B cell (primary cell): ENCODE results near the gene CDT1. TPM values are rescaled to one million over a fixed set of nuclear protein-coding genes. Genes with fewer than 3 reads are reported as not detected.

Experiments used
- ATAC-seq: fragments of 200-7000 bp; cut with Tn5 transposase; one replicate; pipeline ENCODE4 v1.10.0; 2021; ENCODE audit warnings: low read depth, mild to moderate bottlenecking, moderate number of reproducible peaks, moderate library complexity
- CTCF ChIA-PET: fragments of 350-600 bp; sonication (Branson Sonifier 250); formaldehyde crosslinking; loops from one replicate; lab custom pipeline; 2021; ENCODE audit warnings: antibody characterized with exemption, inconsistent platforms; lab: Charles Lee
- POLR2A ChIA-PET: fragments of 350-600 bp; sonication (Branson Sonifier 250); formaldehyde crosslinking; loops from one replicate; lab custom pipeline; 2021; ENCODE audit warnings: antibody characterized with exemption; lab: Charles Lee
- DNase-seq: peaks from one replicate; pipeline ENCODE4 v3.0.0; 2013
- H2AFZ ChIP-seq: 2 replicates; pipeline ENCODE4 v1.6.1; 2012; ENCODE audit warnings: mild to moderate bottlenecking, low read depth, low read length; ENCODE audit not compliant: insufficient read depth, poor library complexity, severe bottlenecking
- H3K27ac ChIP-seq, 2 donors: 1 replicate in 1 of 2; 2 replicates in 1 of 2; pipeline ENCODE4 v1.5.1; 2012 to 2013; ENCODE audit warnings: low read length in 2 of 2, mild to moderate bottlenecking in 2 of 2, moderate library complexity in 1 of 2
- H3K27me3 ChIP-seq, 4 experiments: fragments of 200-600 bp in 1 of 4; sonication (generic) in 1 of 4; replicated peaks in 1 of 4; 1 replicate in 2 of 4; 2 replicates in 2 of 4; pipeline versions ENCODE4 v1.6.1 to v1.7.0; 2013 to 2016; ENCODE audit warnings: low read length in 3 of 4, mild to moderate bottlenecking in 2 of 4, mixed read lengths in 1 of 4, moderate library complexity in 1 of 4; ENCODE audit not compliant: insufficient read depth in 4 of 4, control insufficient read depth in 3 of 4; ENCODE audit errors: control extremely low read depth in 1 of 4
- H3K36me3 ChIP-seq, 2 experiments: replicated peaks in 1 of 2; 1 replicate in 1 of 2; 2 replicates in 1 of 2; pipeline versions ENCODE4 v1.6.1 to v1.7.1; 2013; ENCODE audit warnings: low read length in 1 of 2; ENCODE audit not compliant: insufficient read depth in 2 of 2, control insufficient read depth in 1 of 2; ENCODE audit errors: control extremely low read depth in 1 of 2, extremely low read depth in 1 of 2
- H3K4me1 ChIP-seq, 2 donors: fragments of 200-600 bp in 1 of 2; sonication (generic) in 1 of 2; 1 replicate in 1 of 2; 2 replicates in 1 of 2; pipeline versions ENCODE4 v1.5.1 to v1.6.1; 2013 to 2017; ENCODE audit warnings: low read length in 2 of 2; ENCODE audit not compliant: control insufficient read depth in 2 of 2, insufficient read depth in 2 of 2
- H3K4me2 ChIP-seq: replicated peaks from 2 replicates; pipeline ENCODE3; 2012; ENCODE audit warnings: mild to moderate bottlenecking, low read depth, low read length; ENCODE audit not compliant: poor library complexity, severe bottlenecking
- H3K4me3 ChIP-seq, 5 experiments: fragments of 200-600 bp in 1 of 5; sonication (generic) in 1 of 5; 1 replicate in 3 of 5; 2 replicates in 2 of 5; pipeline versions ENCODE4 v1.5.1 to v1.7.0; 2011 to 2016; ENCODE audit warnings: low read length in 4 of 5, mild to moderate bottlenecking in 4 of 5, low read depth in 2 of 5, control low read depth in 1 of 5, moderate library complexity in 1 of 5; ENCODE audit not compliant: insufficient read depth in 1 of 5; ENCODE audit errors: control extremely low read depth in 1 of 5, extremely low read depth in 1 of 5
- H3K79me2 ChIP-seq: fragments of 200-600 bp; sonication (generic); one replicate; pipeline ENCODE4 v1.6.0; 2016; ENCODE audit warnings: low read length; ENCODE audit not compliant: control insufficient read depth, insufficient read depth
- H3K9ac ChIP-seq: fragments of 200-600 bp; sonication (generic); 2 replicates; pipeline ENCODE4 v1.6.1; 2017; ENCODE audit warnings: mild to moderate bottlenecking, low read length, moderate library complexity
- H3K9me3 ChIP-seq, 3 donors: one replicate each; pipeline versions ENCODE4 v1.6.1 to v1.7.1; 2013; ENCODE audit warnings: low read length in 2 of 3; ENCODE audit not compliant: control insufficient read depth in 2 of 3, insufficient read depth in 1 of 3; ENCODE audit errors: control extremely low read depth in 1 of 3
- H4K20me1 ChIP-seq: 2 replicates; pipeline ENCODE4 v1.6.0; 2012; ENCODE audit warnings: mild to moderate bottlenecking, low read length; ENCODE audit not compliant: insufficient read depth, control insufficient read depth, poor library complexity, severe bottlenecking
- H3K27ac Mint-ChIP-seq: one replicate; pipeline ENCODE4 v1.8.0; 2021; ENCODE audit warnings: mixed read lengths
- H3K27me3 Mint-ChIP-seq: one replicate; pipeline ENCODE4 v1.8.0; 2021; ENCODE audit warnings: mixed read lengths
- H3K4me1 Mint-ChIP-seq: one replicate; pipeline ENCODE4 v1.8.0; 2021; ENCODE audit warnings: mixed read lengths
- H3K4me3 Mint-ChIP-seq: one replicate; pipeline ENCODE4 v1.8.0; 2021; ENCODE audit warnings: mixed read lengths
- H3K9me3 Mint-ChIP-seq: one replicate; pipeline ENCODE4 v1.8.0; 2022; ENCODE audit warnings: mixed read lengths; ENCODE audit not compliant: insufficient read depth
- EZH2 ChIP-seq: IDR thresholded peaks from 2 replicates; pipeline ENCODE4 v1.6.1; 2012; ENCODE audit warnings: borderline replicate concordance, low read depth, mild to moderate bottlenecking, moderate library complexity, low read length; ENCODE audit not compliant: insufficient read depth, poor library complexity, severe bottlenecking
- WGBS: methylation state at CpG from one replicate; pipeline ENCODE4 v1.1.5; 2013; ENCODE audit warnings: missing lambda C conversion rate; ENCODE audit not compliant: insufficient coverage; 5-methylcytosine and 5-hydroxymethylcytosine counted together
- intact Hi-C: fragments of 100-400 bp; cut with micrococcal nuclease; formaldehyde crosslinking; loops from one replicate; pipeline ENCODE4 v1.10.0; 2022
- polyA plus RNA-seq: library from polyadenylated mRNA; depleted of rRNA; stranded (reverse); fragments of >200 nt; gene quantifications from 2 replicates; pipeline ENCODE4 v1.2.3, GENCODE V29; 2012
- total RNA-seq, 2 donors: library from RNA; stranded (reverse); fragments of 120-200 nt in 1 of 2; gene quantifications; 1 replicate in 1 of 2; 2 replicates in 1 of 2; pipeline versions ENCODE4 v1.2.3 to v1.2.4, GENCODE V29; 2013 to 2022
- TF ChIP-seq, protein P1 (sequence below): fragments of 200-600 bp; IDR thresholded peaks from one replicate; pipeline ENCODE4 v1.8.0; 2022; ENCODE audit warnings: antibody characterized with exemption, mild to moderate bottlenecking

Gene CDT1
- total and polyA plus RNA-seq, 2 donors (not counting 1 experiment from before 2014, with no cell fraction given), result 0.27 to 0.36 TPM

DNA sequence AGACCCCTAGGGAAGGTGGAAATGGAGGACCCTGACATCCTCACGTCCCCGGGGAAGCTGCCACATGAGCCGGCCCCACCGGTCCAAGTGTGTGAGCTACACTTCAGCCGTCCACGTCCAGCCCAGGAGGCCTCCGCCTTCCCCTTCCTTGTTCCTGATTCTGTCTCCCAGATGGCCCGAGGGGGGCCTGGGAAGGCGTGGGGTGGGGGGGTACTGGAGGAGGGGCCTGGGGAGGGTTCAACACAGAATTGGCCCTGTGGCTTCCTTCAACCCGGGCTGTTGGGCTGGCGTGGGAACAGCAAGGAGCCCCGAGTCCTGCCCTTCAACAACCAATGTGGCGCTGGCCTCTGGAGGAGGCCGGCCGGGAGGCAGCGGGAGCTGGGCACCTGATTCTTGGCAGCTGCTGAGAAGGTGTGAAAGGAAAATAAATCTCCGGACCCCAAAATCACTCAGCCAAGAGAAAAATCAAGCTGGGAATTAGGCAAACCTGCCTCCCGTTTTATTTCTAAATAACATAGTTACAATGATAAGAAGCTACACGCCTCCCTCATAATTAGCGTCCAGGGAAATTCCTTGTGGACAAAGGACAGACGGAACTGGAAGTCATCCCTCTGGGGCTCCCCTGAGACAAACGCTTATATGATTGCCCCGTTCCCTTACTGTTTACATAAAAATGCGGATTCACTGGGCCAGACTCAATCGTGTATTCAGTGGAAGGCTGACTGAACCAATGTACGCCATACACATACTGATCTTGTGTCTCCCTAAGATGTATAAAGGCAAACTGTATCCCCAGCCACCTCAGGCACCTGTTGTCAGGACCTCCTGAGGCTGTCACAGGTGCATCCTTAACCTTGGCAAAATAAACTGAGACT is 9.9 kb downstream of the CDT1 start:
- Histone ChIP-seq H3K4me1 (peaks cover 11 to 27% of the 10 kb centered on the region in 2 donors), H4K20me1 (peaks cover 24% of the 10 kb centered on the region), H3K27me3 (no peaks in the 10 kb centered on the region), H3K4me3 (no peak overlapping the region), H2AFZ (no peak overlapping the region), H3K4me2 (no peak overlapping the region), H3K9ac (no peak overlapping the region), H3K27ac (no peak overlapping the region), H3K79me2 (peaks cover 15% of the 10 kb centered on the region), H3K36me3 (peaks cover 0 to 16% of the 10 kb centered on the region in 2 experiments), H3K9me3 (no peaks in the 10 kb centered on the region)
- Mint-ChIP-seq H3K4me3 (peak overlapping the region; percentile 46), H3K27ac (no peak overlapping the region), H3K9me3 (no peaks in the 10 kb centered on the region), H3K4me1 (peaks cover 19% of the 10 kb centered on the region), H3K27me3 (no peaks in the 10 kb centered on the region)
- CTCF ChIA-PET, result interaction anchor here (1.4 to 3.9 kb wide), 6 partner anchors 32 to 475 kb away, joined by 3 to 21 read pairs (median 6); partner anchors contain the start of genes GALNS and TRAPPC2L
- 91% methylated on average over 9 of the region's 26 CpGs for WGBS
- POLR2A ChIA-PET, result interaction anchor here (0.7 to 2.3 kb wide), 4 partner anchors 10 to 1050 kb away, joined by 3 to 11 read pairs (median 6); partner anchors contain the start of genes CDT1, GALNS, TRAPPC2L and ZNF778
- intact Hi-C loops, result no loop called here
- no peak for TF ChIP-seq EZH2
- TF ChIP-seq, protein P1, sequence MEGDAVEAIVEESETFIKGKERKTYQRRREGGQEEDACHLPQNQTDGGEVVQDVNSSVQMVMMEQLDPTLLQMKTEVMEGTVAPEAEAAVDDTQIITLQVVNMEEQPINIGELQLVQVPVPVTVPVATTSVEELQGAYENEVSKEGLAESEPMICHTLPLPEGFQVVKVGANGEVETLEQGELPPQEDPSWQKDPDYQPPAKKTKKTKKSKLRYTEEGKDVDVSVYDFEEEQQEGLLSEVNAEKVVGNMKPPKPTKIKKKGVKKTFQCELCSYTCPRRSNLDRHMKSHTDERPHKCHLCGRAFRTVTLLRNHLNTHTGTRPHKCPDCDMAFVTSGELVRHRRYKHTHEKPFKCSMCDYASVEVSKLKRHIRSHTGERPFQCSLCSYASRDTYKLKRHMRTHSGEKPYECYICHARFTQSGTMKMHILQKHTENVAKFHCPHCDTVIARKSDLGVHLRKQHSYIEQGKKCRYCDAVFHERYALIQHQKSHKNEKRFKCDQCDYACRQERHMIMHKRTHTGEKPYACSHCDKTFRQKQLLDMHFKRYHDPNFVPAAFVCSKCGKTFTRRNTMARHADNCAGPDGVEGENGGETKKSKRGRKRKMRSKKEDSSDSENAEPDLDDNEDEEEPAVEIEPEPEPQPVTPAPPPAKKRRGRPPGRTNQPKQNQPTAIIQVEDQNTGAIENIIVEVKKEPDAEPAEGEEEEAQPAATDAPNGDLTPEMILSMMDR, result no peak
- no peak for ATAC-seq
- DNase-seq, result no peak

DNA sequence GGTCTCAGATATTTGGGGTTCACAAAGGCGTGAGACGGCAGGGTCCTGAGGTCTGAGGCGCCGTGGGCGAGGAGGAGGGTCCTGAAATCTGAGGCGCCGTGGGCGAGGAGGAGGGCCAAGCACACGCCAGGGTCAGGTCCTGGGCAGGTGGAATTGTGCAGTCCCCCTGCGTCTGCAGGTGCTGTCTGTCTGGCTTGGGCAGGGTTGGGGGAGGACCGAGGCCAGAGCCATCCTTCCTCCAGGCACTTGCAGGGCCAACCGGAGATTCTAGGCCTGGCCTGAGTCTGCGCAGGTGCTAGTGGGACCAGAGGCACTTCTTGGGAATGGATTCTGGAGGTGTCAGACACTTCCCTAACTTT is 10.5 kb downstream of the CDT1 start:
- H4K20me1 ChIP-seq, result peaks cover 23% of the 10 kb centered on the region
- 88% methylated on average over 12 of the region's 13 CpGs for WGBS
- TF ChIP-seq EZH2, result no peak
- TF ChIP-seq, protein P1, result no peak

More for the DNA sequence above, 10.5 kb downstream of the CDT1 start:
- Histone ChIP-seq H2AFZ (no peak overlapping the region), H3K36me3 (peaks cover 0 to 12% of the 10 kb centered on the region in 2 experiments), H3K4me1 (peaks cover 11 to 27% of the 10 kb centered on the region in 2 donors), H3K27me3 (no peaks in the 10 kb centered on the region), H3K4me2 (no peak overlapping the region), H3K9ac (no peak overlapping the region), H3K4me3 (no peak overlapping the region), H3K9me3 (no peaks in the 10 kb centered on the region), H3K79me2 (peaks cover 15% of the 10 kb centered on the region), H3K27ac (no peak overlapping the region)
- DNase-seq (no peak), ATAC-seq (no peak)
- CTCF ChIA-PET, result interaction anchor here (1.4 to 3.9 kb wide), 6 partner anchors 33 to 475 kb away, joined by 3 to 21 read pairs (median 6); partner anchors contain the start of genes GALNS and TRAPPC2L
- intact Hi-C loops, result no loop called here
- no peak overlapping the region for H3K27ac Mint-ChIP-seq
- POLR2A ChIA-PET, result no interaction called here
- no peaks in the 10 kb centered on the region for H3K27me3 Mint-ChIP-seq
- H3K4me3 Mint-ChIP-seq, result peak overlapping the region; percentile 46
- H3K9me3 Mint-ChIP-seq, result no peaks in the 10 kb centered on the region
- H3K4me1 Mint-ChIP-seq, result peaks cover 17% of the 10 kb centered on the region
